Measurements from ENCODE around the gene APOA5. TPM values are rescaled to one million over a fixed set of nuclear protein-coding genes. Genes with fewer than 3 reads are reported as not detected.

Gene APOA5
- total and polyA plus RNA-seq, 9 of the 15 experiments (the other 6 are each of a cell fraction or from before 2014, with no cell fraction given), result not detected

- H3K36me3 ChIP-seq (ENCODE audit: control insufficient read depth, insufficient read depth, low read length), result no peaks in the 10 kb centered on the region
- no peak overlapping the region for H3K4me2 ChIP-seq (ENCODE audit: insufficient read depth, low read length)
- no peak for FAIRE-seq
- DNase-seq (ENCODE audit: extremely low read depth in 1 of 4, low spot score in 3 of 4), result peak in 3 of 4 experiments; percentile 35 to 51 (median 49)
- POLR2A ChIA-PET, result interaction anchor here (0.6 to 1.6 kb wide), 3 partner anchors 8 to 38 kb away, joined by 3 to 6 read pairs (median 3); no protein-coding TSS in a partner anchor
- 0 out of 2 replicates have a peak overlapping the region, but pooled peaks have one; percentile 24 for H2AFZ ChIP-seq (ENCODE audit: low read depth, low read length)
- ATAC-seq, result peak; percentile 22; the same call in 2 of the 3 replicates
- H3K4me1 ChIP-seq (replicated peaks in 1 of 2; ENCODE audit: control insufficient read depth in 2 of 2, insufficient read depth in 2 of 2, low read length in 2 of 2), result peaks cover 8 to 29% of the 10 kb centered on the region in 2 experiments; a peak in 4 of 5 replicates
- intact Hi-C loops (cut with micrococcal nuclease), result no loop called here
- in situ Hi-C loops (cut with MboI), result no loop called here
- H3K27me3 ChIP-seq (ENCODE audit: control insufficient read depth in 2 of 2, insufficient read depth in 2 of 2, low read length in 2 of 2), result peaks cover 0 to 7% of the 10 kb centered on the region in 2 experiments; a peak in 2 of 5 replicates
- no peaks in the 10 kb centered on the region for H3K9me1 ChIP-seq (ENCODE audit: control insufficient read depth, insufficient read depth, low read length)
- WGBS (ENCODE audit: insufficient coverage, low coverage, missing lambda C conversion rate), result 24% methylated on average over 7 of the region's 16 CpGs
- no peaks in the 10 kb centered on the region for H3K79me2 ChIP-seq (ENCODE audit: control insufficient read depth, insufficient read depth, low read length)
- H3K27ac ChIP-seq (ENCODE audit: extremely low read depth, low read depth, low read length), result no peak overlapping the region
- TF ChIP-seq NFATC3 (IDR thresholded peaks at IDR 0.05) (no peak), TRIM28 (IDR thresholded peaks at IDR 0.05) (no peak), SP1 (CRISPR knock-in tag; IDR thresholded peaks at IDR 0.05) (no peak)
- TF ChIP-seq, protein P1, sequence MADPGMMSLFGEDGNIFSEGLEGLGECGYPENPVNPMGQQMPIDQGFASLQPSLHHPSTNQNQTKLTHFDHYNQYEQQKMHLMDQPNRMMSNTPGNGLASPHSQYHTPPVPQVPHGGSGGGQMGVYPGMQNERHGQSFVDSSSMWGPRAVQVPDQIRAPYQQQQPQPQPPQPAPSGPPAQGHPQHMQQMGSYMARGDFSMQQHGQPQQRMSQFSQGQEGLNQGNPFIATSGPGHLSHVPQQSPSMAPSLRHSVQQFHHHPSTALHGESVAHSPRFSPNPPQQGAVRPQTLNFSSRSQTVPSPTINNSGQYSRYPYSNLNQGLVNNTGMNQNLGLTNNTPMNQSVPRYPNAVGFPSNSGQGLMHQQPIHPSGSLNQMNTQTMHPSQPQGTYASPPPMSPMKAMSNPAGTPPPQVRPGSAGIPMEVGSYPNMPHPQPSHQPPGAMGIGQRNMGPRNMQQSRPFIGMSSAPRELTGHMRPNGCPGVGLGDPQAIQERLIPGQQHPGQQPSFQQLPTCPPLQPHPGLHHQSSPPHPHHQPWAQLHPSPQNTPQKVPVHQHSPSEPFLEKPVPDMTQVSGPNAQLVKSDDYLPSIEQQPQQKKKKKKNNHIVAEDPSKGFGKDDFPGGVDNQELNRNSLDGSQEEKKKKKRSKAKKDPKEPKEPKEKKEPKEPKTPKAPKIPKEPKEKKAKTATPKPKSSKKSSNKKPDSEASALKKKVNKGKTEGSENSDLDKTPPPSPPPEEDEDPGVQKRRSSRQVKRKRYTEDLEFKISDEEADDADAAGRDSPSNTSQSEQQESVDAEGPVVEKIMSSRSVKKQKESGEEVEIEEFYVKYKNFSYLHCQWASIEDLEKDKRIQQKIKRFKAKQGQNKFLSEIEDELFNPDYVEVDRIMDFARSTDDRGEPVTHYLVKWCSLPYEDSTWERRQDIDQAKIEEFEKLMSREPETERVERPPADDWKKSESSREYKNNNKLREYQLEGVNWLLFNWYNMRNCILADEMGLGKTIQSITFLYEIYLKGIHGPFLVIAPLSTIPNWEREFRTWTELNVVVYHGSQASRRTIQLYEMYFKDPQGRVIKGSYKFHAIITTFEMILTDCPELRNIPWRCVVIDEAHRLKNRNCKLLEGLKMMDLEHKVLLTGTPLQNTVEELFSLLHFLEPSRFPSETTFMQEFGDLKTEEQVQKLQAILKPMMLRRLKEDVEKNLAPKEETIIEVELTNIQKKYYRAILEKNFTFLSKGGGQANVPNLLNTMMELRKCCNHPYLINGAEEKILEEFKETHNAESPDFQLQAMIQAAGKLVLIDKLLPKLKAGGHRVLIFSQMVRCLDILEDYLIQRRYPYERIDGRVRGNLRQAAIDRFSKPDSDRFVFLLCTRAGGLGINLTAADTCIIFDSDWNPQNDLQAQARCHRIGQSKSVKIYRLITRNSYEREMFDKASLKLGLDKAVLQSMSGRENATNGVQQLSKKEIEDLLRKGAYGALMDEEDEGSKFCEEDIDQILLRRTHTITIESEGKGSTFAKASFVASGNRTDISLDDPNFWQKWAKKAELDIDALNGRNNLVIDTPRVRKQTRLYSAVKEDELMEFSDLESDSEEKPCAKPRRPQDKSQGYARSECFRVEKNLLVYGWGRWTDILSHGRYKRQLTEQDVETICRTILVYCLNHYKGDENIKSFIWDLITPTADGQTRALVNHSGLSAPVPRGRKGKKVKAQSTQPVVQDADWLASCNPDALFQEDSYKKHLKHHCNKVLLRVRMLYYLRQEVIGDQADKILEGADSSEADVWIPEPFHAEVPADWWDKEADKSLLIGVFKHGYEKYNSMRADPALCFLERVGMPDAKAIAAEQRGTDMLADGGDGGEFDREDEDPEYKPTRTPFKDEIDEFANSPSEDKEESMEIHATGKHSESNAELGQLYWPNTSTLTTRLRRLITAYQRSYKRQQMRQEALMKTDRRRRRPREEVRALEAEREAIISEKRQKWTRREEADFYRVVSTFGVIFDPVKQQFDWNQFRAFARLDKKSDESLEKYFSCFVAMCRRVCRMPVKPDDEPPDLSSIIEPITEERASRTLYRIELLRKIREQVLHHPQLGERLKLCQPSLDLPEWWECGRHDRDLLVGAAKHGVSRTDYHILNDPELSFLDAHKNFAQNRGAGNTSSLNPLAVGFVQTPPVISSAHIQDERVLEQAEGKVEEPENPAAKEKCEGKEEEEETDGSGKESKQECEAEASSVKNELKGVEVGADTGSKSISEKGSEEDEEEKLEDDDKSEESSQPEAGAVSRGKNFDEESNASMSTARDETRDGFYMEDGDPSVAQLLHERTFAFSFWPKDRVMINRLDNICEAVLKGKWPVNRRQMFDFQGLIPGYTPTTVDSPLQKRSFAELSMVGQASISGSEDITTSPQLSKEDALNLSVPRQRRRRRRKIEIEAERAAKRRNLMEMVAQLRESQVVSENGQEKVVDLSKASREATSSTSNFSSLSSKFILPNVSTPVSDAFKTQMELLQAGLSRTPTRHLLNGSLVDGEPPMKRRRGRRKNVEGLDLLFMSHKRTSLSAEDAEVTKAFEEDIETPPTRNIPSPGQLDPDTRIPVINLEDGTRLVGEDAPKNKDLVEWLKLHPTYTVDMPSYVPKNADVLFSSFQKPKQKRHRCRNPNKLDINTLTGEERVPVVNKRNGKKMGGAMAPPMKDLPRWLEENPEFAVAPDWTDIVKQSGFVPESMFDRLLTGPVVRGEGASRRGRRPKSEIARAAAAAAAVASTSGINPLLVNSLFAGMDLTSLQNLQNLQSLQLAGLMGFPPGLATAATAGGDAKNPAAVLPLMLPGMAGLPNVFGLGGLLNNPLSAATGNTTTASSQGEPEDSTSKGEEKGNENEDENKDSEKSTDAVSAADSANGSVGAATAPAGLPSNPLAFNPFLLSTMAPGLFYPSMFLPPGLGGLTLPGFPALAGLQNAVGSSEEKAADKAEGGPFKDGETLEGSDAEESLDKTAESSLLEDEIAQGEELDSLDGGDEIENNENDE (IDR thresholded peaks at IDR 0.05; ENCODE audit: low read depth, low read length), result no peak
- H3K9ac ChIP-seq (ENCODE audit: insufficient read depth in 1 of 2, low read depth in 2 of 2, low read length in 2 of 2), result 0 out of 4 replicates have a peak overlapping the region, but pooled peaks of 1 of the 2 experiments have one; percentile 35
- no peak overlapping the region for H3K4me3 ChIP-seq
- no TSS peak for BruUV-seq (replicated peaks)
- no peaks in the 10 kb centered on the region for H3K9me3 ChIP-seq (replicated peaks; ENCODE audit: control insufficient read depth, insufficient read depth, low read depth, low read length)
- H4K20me1 ChIP-seq (replicated peaks; ENCODE audit: control insufficient read depth, insufficient read depth, low read length), result no peaks in the 10 kb centered on the region
- CTCF ChIA-PET (ENCODE audit: low intra/inter-chr PET ratio), result no interaction called here
Measured at GRCh38 chr11:116828632-116829524, 37.2 kb upstream of the APOA5 start.

Data from K562 (cell line).